Ramos (cell line): Measurements from ENCODE around the gene YAP1.
"Not testable (repeated sequence)": the region's sequence is repeated elsewhere in the genome, so short reads cannot be mapped to it uniquely, and the experiment has no call there.

Experiments used
- in situ Hi-C: fragments of 300-500 bp; cut with MboI; formaldehyde crosslinking; loops from one replicate; pipeline ENCODE4 v1.14.3; 2022; ENCODE audit warnings: low sequenced_read_pairs; ENCODE audit not compliant: unreplicated experiment

Gene YAP1

DNA sequence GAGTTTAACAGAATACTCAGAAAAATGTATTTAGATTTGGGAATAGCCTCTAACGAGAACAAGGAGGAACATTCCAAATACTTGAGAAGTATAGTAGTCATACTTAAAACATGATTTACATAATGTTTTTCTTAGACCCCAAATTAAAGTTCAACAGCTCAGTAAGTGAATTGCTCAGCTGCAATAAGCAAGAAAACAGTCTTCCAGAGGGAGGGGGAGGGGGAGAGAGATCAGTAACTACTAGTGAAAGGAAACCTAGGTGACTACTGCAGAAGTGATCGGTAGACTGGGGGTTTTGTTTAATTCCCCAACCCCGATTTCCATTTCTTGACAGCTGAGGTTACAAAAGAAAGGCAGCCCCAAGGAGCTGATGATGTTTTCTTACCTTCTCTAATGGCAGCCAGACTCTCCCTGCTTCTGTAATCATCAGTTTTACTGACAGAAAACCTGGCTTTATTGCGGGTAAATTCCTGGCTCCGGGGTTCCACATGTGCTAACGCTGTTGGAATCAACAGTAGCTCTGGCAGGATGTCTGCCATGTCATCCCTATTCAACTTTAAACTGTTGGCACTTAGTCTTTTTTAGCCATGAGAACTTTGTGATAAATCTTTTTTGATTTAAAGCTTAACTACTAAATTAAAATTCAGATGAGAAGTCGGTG lies 124.7 kb downstream of the YAP1 start:
- in situ Hi-C loops = no loop called here

DNA sequence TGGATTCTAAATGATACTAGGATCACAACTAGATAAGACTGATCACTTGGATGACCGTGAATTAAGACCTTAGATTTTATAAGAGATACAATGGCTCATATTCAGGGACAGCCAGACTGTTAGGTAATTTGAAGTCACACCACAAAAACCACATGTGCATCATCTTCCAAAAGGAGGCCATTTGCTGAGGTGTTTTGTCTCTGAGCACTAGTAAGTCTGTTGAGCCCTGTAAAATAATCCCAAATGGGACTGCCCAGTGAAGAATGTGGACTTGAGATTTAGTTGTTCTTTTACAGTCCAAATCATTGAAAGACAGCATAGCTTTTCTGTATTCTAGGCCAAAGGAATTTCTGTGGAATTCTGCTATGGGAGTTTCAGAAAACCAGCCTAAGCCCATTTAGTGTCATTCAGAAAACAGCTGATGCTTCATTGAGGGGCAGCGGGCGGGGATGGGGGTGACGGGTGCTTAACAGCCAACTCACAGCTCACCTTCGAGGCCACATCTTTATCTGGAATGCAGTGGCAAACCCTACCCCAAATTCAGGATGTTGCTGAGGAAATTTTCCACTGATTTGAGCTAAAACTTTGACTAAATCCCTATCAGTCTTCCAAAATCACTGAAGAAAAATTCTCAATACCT lies 127.0 kb downstream of the YAP1 start:
- in situ Hi-C loops = no loop called here

DNA sequence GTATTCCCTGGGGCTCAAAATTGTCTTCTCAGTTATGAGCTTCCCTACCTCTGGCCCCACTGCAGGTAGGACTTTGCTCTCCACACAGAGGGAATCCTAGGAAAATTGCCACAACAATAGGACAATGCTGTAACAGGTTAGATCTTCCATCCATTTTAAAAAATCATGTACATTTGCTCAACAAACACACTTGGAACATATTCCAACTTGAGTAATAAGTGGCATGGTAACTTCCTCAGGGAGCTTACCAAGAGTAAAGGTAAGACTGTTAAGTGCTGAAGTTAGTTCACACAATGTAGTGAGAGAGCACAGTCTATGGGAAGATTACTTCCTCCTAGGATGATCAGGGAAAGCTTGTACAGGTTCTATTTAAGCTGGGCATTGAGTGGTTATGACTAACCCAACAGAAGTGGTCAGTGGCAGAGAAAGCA lies 128.2 kb downstream of the YAP1 start:
- in situ Hi-C loops = no loop called here

GRCh38 chr11:102239448-102239847 lies 129.2 kb downstream of the YAP1 start:
- in situ Hi-C loops = no loop called here

DNA sequence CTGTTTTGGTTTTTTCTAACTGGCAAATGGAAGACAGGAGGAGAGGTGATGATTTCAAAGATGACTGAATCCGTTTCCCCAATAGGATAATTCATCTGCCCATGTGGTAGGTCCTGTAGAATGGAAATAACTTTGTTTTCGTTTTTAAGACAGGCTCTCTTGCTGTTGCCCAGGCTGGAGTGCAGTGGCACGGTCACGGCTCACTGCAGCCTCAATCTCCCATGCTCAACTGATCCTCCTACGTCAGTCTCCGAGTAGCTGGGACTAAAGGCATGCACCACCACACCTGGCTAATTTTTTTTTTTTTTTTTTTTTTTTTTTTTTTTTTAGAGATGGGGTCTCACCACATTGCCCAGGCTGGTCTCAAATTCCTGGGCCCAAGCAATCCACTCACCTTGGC lies 129.7 kb downstream of the YAP1 start:
- in situ Hi-C loops = no loop called here

DNA sequence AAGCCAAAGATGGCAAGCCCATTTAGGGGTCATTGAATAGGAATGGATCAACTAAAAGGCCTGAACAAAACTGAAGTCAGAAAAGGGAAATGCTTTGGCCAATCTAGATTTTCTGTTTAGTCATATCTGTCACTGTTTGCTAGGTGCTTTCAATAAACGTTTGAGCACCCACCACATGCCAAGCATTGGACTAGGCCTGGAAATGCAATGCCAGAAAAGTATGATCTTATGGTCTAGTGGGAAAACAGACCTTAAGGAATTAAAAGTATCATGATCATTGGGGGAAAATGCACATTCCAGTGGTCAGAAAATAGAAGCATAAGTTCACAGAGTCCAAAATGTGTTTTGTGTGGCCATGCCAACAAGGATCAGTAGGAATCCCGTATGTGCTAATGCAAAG lies 130.3 kb downstream of the YAP1 start:
- in situ Hi-C loops = no loop called here

DNA sequence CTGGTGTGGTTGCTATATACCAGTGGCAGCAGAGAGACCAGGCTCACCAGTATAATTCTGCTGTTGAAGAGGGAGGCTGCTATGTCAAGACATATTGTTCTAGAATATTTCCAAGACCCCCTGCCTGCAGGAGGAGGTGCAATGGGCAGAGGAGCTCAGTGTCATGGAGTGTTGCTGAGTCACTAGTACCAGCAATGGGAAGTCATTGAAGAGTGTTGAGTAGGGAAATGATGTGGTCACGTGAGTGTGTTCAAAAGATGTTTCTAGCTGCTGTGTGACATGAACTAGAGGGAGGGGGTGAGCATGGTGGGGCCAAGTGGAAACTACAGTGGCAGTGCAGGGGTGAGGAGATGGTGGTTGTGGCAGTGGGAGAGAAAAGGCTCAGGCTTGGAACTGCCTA lies 130.8 kb downstream of the YAP1 start:
- in situ Hi-C loops = no loop called here

DNA sequence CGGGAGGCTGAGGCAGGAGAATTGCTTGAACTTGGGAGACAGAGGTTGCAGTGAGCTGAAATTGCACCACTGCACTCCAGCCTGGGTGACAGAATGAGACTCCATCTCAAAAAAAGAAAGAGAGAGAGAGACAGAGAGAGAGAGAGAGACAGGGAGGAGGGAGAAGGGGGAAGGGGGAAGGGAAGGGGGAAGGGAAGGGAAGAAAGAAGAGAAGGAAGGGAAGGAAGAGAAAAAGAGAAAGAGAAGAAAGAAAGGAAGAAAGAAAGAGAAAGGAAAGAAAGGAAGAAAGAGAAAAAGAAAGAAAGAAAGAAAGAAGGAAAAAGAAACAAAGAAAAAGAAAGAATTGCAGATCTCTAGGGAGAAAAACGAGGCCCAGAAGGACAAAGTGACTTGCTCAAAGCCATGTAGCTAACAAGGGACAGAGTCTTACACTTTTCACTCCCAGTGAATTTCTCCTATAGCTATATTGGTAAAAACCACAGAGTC lies 133.2 kb downstream of the YAP1 start:
- in situ Hi-C loops = no loop called here

DNA sequence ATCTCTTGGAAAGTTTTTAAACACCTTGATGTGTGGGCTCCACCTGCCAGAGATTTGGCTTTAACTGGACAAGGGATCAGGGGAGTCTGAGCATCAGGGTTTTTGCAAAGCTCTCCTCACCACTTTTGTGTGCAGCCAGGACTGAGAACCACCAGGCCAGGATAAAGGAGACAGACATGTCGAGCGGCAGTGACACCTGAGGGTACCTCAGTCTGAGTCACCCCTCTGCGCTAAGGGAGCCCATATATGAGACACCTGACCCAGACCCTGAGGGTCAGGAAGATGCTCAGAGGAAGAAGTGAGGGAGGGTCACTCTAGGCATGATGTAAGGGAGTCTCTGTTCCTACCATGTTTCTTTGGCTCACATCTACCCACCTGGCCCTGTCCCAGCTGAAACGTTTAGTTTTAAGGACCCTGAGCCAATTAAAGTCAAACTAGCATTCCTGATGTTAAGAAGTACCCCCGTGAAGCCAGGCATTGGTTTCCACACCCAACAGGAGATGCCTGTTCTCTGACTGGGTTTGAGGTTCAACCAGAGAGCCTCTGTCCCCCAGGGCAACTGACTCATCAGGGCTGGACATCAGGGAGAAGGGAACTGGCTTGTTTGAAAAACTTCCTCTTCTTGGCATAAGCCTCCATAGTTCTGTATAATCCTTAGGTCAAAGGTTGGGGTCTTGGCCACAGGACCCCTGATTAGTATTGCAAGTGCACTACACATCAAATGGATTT lies 134.6 kb downstream of the YAP1 start:
- in situ Hi-C loops = no loop called here

DNA sequence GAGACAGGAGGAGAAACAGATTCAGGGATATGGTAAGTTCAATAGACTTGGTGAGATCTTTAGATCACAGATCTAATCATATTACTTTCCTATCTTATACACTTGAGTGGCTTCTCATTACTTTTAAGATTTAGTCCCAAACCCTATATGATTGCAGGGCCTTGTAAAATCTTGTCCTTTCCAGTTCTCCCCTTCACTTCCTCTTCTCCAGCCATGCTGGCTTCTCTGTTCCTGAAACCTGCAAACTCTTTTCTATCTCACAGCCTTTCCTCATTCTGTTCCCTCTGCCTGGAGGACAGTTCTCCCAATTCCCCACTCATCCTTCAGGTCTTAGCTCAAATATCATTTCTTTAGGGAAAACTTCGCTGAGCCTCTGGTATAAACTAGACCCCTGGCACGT lies 141.2 kb downstream of the YAP1 start:
- in situ Hi-C loops = no loop called here

DNA sequence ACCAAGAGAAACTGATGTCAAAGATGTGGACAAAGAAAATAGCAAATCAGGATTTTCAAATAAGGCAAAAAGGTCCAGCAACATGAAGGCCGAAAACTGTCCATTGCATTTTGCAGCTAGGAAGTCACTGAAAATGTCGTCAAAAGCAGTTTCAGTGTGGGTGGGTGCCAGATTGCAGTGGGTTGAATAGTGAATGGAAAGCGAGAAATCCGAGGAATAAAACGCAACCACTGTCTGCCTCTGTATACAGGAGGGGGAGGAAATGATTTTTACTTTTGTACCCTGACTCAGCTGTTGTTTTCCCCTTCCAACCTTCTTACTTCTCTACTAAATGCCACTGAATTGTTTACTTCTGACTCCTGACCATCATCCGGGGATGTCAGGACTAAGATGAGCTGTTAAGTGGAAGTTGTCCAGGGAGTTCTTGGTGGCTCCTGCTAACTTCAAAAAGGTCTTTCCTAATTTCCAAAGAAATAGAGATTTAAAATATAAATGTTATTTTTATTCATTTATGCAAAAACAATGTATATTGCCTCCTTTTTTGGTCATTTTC lies 142.2 kb downstream of the YAP1 start:
- in situ Hi-C loops = no loop called here

DNA sequence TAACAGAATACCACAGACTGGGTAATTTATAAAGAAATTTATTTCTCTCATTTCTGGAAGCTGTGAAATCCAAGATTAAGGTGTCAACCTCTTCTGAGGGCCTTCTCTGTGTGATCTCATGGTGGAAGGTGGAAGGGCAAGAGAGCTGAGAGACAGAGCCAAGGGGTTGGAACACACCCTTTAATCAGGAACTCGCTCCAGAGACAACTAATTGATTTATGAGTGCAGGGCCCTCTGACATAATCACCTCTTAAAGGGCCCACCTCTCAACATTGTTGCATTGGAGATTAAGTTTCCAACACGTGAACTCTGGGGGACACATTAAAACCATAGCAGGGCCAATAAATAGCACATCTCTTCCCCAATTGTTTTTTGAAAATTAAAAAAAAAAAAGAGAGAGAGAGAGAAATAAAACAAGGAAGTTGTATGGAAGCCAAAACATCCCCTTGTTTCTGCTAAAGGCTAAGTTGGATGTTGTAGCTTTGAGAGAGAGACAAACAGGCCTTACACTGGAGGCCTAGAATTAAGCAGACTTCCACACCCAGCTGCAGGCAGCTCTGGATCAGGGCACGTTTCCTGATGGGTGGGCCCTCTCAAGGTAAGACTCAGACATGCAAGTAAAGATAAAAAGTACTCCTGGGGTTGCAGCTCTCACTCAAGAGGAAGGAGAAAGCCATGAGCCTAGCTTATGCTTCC lies 142.9 kb downstream of the YAP1 start:
- in situ Hi-C loops = no loop called here

DNA sequence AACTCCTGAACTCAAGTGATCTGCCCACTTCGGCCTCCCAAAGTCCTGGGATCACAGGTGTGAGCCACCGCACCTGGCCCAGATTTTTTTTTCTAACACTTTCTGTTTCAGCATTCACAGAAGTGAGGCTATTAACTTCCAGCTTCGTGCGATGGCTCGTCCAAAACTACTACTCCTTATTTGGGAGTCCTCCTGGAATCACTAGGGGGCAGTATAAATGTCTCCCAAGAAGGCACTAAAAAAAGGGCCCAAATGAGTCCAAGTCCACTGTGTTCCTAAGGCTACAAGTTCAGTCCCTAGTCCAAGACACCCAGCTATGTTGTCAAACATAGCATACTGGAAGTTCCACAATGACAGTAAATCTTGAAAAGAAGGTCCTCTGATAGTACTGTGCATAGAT lies 143.8 kb downstream of the YAP1 start:
- in situ Hi-C loops = no loop called here

DNA sequence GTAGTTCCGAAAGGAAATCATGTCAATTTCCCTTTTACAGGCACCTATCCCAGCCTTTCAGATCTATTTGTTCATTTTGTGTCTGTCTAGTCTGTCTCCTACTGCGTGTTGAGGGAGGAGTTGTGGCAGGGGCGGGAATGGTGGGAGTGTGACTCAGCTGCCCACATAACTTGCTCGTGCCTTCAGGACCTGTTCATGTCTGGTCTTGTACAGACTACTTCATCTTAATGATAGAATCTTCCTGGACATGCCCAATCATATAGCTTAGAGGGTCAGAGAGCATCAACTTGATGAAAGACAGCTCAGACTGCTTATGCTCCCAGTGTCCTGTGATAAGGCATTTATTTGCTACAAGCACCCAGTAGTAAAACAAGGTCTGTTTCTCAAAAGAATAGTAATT lies 146.0 kb downstream of the YAP1 start:
- in situ Hi-C loops = no loop called here

DNA sequence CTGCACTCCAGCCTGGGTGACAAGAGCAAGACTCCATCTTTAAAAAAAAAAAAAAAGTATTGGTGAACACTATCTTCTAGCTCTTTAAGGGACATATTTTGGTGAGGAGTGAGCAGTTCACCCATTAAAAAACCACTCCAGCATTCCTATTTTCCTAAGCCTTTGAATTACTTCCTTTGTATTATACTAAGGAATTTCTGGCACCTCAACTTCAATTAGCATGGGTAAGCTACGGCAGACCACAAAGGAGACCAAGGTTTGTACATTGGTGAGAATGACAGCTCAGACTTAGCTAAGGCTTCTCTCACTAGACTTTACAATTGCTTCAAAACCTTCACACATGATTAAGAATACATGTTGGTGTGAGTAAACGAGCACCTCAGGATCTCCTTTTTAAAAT lies 150.0 kb downstream of the YAP1 start:
- in situ Hi-C loops = no loop called here

DNA sequence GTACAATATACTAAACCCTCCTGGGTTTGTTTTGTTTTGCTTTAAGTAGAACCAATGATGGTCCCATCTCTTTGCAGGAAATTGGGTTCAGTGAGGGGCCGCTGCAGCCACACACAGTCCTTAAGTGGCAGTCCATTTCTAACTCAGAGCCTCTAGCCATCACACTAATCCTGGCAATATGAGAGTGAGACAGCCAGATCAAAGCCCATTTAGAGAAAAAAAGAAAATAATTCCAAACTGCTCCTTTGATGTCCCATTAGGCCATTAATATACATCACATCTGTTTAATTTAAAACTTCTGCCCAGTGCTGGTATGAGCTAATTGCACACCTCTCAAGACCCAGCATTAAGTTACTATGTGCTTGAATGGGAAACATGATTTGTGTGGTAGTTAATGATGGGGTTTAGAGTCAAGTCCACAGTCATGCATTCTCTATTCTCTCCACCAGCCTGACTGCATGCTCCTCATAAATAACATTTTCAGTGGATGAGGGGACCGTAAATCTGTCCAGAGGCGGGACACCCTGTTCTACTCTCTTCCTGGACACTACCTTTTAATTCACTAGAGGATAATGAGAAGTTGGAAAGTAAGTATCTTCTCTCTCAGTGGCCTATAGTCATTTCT lies 153.2 kb downstream of the YAP1 start:
- in situ Hi-C loops = no loop called here

DNA sequence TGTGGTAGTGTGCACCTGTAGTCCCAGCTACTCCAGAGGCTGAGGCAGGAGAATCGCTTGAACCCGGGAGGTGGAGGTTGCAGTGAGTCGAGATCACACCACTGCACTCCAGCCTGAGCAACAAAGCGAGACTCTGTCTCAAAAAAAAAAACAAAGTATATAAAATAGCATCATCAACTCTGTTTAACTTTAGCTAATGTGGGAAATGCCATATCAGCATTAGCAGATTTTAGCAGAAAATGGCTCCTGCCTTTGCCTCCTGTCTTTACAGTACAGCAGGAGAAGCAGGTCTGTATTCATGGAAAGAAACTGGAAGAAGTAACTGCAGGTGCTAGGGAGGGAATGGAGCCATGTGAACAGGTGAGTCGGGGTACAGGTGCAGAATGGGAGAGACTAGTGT lies 154.5 kb downstream of the YAP1 start:
- in situ Hi-C loops = not testable (repeated sequence)

DNA sequence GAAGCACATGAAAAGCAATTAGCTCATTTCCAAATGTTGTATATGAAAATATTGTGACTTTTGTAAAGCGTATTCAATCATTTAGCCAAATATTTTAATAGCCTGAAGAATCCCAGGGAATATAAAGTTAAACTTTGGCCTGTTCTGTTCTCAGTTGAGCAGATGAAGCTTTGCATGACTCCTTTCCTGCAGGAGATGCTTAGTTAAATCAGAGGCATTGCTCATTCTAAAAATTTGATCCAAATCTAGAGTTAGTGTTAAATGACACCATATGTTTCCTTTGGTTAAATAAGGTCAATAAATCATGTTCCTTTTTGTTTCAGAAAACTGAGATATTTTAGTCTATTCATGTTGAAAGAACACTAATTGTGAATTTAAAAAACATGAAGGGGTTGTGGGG lies 155.9 kb downstream of the YAP1 start:
- in situ Hi-C loops = no loop called here

DNA sequence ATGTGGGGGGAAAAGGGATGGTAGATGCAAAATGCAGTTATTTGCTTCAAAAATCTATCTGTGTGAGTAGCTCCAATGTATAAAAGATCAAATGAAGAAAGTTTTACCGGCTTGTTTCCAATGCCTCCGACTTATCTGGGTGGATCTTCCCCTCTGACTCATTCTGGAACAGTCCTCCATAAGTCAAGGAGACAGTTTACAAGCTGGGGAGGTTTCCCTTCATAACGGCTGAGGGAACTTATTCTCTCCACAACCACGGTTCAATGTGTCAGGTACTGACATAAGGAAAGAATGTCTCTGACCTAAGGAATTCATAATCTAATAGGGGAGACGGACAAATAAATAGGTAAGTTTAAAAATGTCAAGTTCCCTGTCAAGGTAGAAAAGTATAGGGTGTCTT lies 157.4 kb downstream of the YAP1 start:
- in situ Hi-C loops = no loop called here
